Smooth muscle cell (in vitro differentiated cells): ENCODE results near the gene HOXA10. TPM values are rescaled to one million over a fixed set of nuclear protein-coding genes. Genes with fewer than 3 reads are reported as not detected.
A peak's percentile ranks its signal among the peaks of the same experiment; 100 is the strongest.

Source experiments
- DNase-seq: peaks from one replicate; lab custom pipeline; 2025; ENCODE audit not compliant: unreplicated experiment; lab: John Stamatoyannopoulos, UW
- H2AFZ ChIP-seq: fragments of 200-600 bp; sonication (generic); 2 replicates; pipeline ENCODE4 v1.6.0; 2016; ENCODE audit warnings: antibody characterized with exemption, low read depth, mild to moderate bottlenecking
- H3F3A ChIP-seq: fragments of 200-600 bp; sonication (generic); 2 replicates; pipeline ENCODE4 v1.6.0; 2017; ENCODE audit warnings: antibody characterized with exemption, low read depth
- H3K27ac ChIP-seq: fragments of 200-600 bp; sonication (generic); 2 replicates; pipeline ENCODE4 v1.5.1; 2016; ENCODE audit warnings: low read depth, mild to moderate bottlenecking
- H3K27me3 ChIP-seq: fragments of 200-600 bp; sonication (generic); 2 replicates; pipeline ENCODE4 v1.6.1; 2016; ENCODE audit warnings: low read depth, mild to moderate bottlenecking
- H3K36me3 ChIP-seq: fragments of 200-600 bp; sonication (generic); 2 replicates; pipeline ENCODE4 v1.5.1; 2016; ENCODE audit warnings: low read depth
- H3K4me1 ChIP-seq: fragments of 200-600 bp; sonication (generic); 2 replicates; pipeline ENCODE4 v1.5.1; 2016; ENCODE audit warnings: low read depth
- H3K4me2 ChIP-seq: fragments of 200-600 bp; sonication (generic); 2 replicates; pipeline ENCODE4 v1.6.0; 2016; ENCODE audit warnings: mild to moderate bottlenecking
- H3K4me3 ChIP-seq: fragments of 200-600 bp; sonication (generic); 2 replicates; pipeline ENCODE4 v1.5.1; 2016; ENCODE audit warnings: mild to moderate bottlenecking
- H3K79me2 ChIP-seq: fragments of 200-600 bp; sonication (generic); 2 replicates; pipeline ENCODE4 v1.6.0; 2016; ENCODE audit warnings: low read depth, mild to moderate bottlenecking
- H3K9ac ChIP-seq: fragments of 200-600 bp; sonication (generic); 2 replicates; pipeline ENCODE4 v1.6.0; 2016; ENCODE audit warnings: low read depth
- H3K9me3 ChIP-seq: fragments of 200-600 bp; sonication (generic); replicated peaks from 2 replicates; pipeline ENCODE4 v1.5.1; 2016; ENCODE audit warnings: low read depth
- H4K20me1 ChIP-seq: fragments of 200-600 bp; sonication (generic); 2 replicates; pipeline ENCODE4 v1.6.0; 2016; ENCODE audit warnings: low read depth
- CTCF ChIP-seq: fragments of 200-600 bp; sonication (generic); IDR thresholded peaks from 2 replicates; pipeline ENCODE4 v1.5.1; 2017; ENCODE audit warnings: borderline replicate concordance, mild to moderate bottlenecking, antibody characterized with exemption; ENCODE audit not compliant: insufficient read depth, poor library complexity, severe bottlenecking
- WGBS: methylation state at CpG from one replicate; pipeline ENCODE4 v1.1.7; 2016; ENCODE audit warnings: low lambda C conversion rate; 5-methylcytosine and 5-hydroxymethylcytosine counted together
- polyA plus RNA-seq: library from polyadenylated mRNA; unstranded; fragments of >200 nt; fragmentation: Nextera tagmentation; extraction: Ambion mirVana; gene quantifications from 2 replicates; pipeline ENCODE4 v1.2.1, GENCODE V29; 2016
- total RNA-seq: library from RNA; depleted of rRNA; stranded (reverse); fragments of >200 nt; gene quantifications from 2 replicates; pipeline ENCODE4 v1.2.3, GENCODE V29; 2014

Gene HOXA10
- total and polyA plus RNA-seq, 2 experiments from 2014 or later = 37.6 to 53.6 TPM

- H3K27me3 ChIP-seq = peaks cover 99% of the 10 kb centered on the region
- WGBS = 15% methylated on average over 27 of the region's 27 CpGs
- no peaks in the 10 kb centered on the region for H3K9me3 ChIP-seq
- no peaks in the 10 kb centered on the region for H4K20me1 ChIP-seq
- H3K4me3 ChIP-seq = peak overlapping the region; percentile 43
- no peak overlapping the region for H3K27ac ChIP-seq
- H3F3A ChIP-seq = no peaks in the 10 kb centered on the region
- H3K9ac ChIP-seq = no peak overlapping the region
- peak overlapping the region; percentile 72 for H2AFZ ChIP-seq
- no peak for DNase-seq
- TF ChIP-seq CTCF = no peak
- no peaks in the 10 kb centered on the region for H3K36me3 ChIP-seq
- no peaks in the 10 kb centered on the region for H3K79me2 ChIP-seq
- H3K4me1 ChIP-seq = no peaks in the 10 kb centered on the region
- peak overlapping the region; percentile 82 for H3K4me2 ChIP-seq
These were observed 22.7 kb downstream of the HOXA10 start for GRCh38 chr7:27151341-27151930.

- H3K27me3 ChIP-seq = peaks cover 99% of the 10 kb centered on the region
- 3% methylated on average over 58 of the region's 58 CpGs for WGBS
These were observed 23.4 kb downstream of the HOXA10 start for GRCh38 chr7:27150568-27151340.

GRCh38 chr7:27149842-27150567 lies 24.1 kb downstream of the HOXA10 start:
- Histone ChIP-seq H3K4me1 (no peaks in the 10 kb centered on the region), H3F3A (no peaks in the 10 kb centered on the region), H3K4me2 (peak overlapping the region; percentile 82), H3K79me2 (no peaks in the 10 kb centered on the region), H2AFZ (no peak overlapping the region), H3K36me3 (no peaks in the 10 kb centered on the region), H3K9me3 (no peaks in the 10 kb centered on the region), H3K27ac (no peak overlapping the region), H3K9ac (no peak overlapping the region), H3K4me3 (peak overlapping the region; percentile 43), H4K20me1 (no peaks in the 10 kb centered on the region), H3K27me3 (peaks cover 99% of the 10 kb centered on the region)
- DNase-seq = no peak
- TF ChIP-seq CTCF = no peak
- WGBS = 67% methylated on average over 13 of the region's 13 CpGs

More at GRCh38 chr7:27150568-27151340, 23.4 kb downstream of the HOXA10 start:
- Histone ChIP-seq H3K36me3 (no peaks in the 10 kb centered on the region), H4K20me1 (no peaks in the 10 kb centered on the region), H3K4me3 (peak overlapping the region; percentile 43), H3K27ac (no peak overlapping the region), H3F3A (no peaks in the 10 kb centered on the region), H3K9me3 (no peaks in the 10 kb centered on the region), H2AFZ (peak overlapping the region; percentile 72), H3K4me1 (no peaks in the 10 kb centered on the region), H3K4me2 (peak overlapping the region; percentile 82), H3K79me2 (no peaks in the 10 kb centered on the region), H3K9ac (no peak overlapping the region)
- no peak for DNase-seq
- peak; percentile 73 for TF ChIP-seq CTCF
